H9 (cell line): ENCODE measurements around the gene GLT1D1. TPM values are rescaled to one million over a fixed set of nuclear protein-coding genes. Genes with fewer than 3 reads are reported as not detected.

Source experiments
- DNase-seq: peaks from one replicate; pipeline ENCODE4 v3.0.0-alpha.2; 2017
- H2AFZ ChIP-seq: one replicate; pipeline ENCODE4 v1.6.1; 2013; ENCODE audit warnings: mild to moderate bottlenecking, low read length, control low read depth, moderate library complexity
- H2AK5ac ChIP-seq: 2 replicates; pipeline ENCODE4 v1.6.1; 2013; ENCODE audit warnings: low read length, control low read depth, mixed read lengths; ENCODE audit not compliant: insufficient read length
- H2BK120ac ChIP-seq: one replicate; pipeline ENCODE4 v1.6.1; 2013; ENCODE audit warnings: low read depth, mild to moderate bottlenecking, low read length, control low read depth, inconsistent platforms; ENCODE audit not compliant: poor library complexity, severe bottlenecking
- H2BK12ac ChIP-seq: 2 replicates; pipeline ENCODE4 v1.6.1; 2013; ENCODE audit warnings: low read length, control low read depth, mixed read lengths, low read depth; ENCODE audit not compliant: insufficient read length
- H2BK15ac ChIP-seq: 2 replicates; pipeline ENCODE4 v1.6.1; 2013; ENCODE audit warnings: low read depth, low read length, control low read depth
- H2BK20ac ChIP-seq: one replicate; pipeline ENCODE4 v1.6.1; 2013; ENCODE audit warnings: low read depth, mild to moderate bottlenecking, low read length, control low read depth, inconsistent platforms; ENCODE audit not compliant: poor library complexity, severe bottlenecking
- H2BK5ac ChIP-seq: 2 replicates; pipeline ENCODE4 v1.6.1; 2013; ENCODE audit warnings: low read length, control low read depth, mixed read lengths; ENCODE audit not compliant: insufficient read length
- H3K14ac ChIP-seq: 2 replicates; pipeline ENCODE4 v1.6.1; 2013; ENCODE audit warnings: low read length, control low read depth; ENCODE audit not compliant: insufficient read depth
- H3K18ac ChIP-seq: 2 replicates; pipeline ENCODE4 v1.6.1; 2013; ENCODE audit warnings: low read depth, mild to moderate bottlenecking, mixed read lengths, low read length, control low read depth; ENCODE audit not compliant: insufficient read length
- H3K23ac ChIP-seq: 2 replicates; pipeline ENCODE4 v1.6.1; 2013; ENCODE audit warnings: low read length, control low read depth, mixed read lengths, low read depth; ENCODE audit not compliant: insufficient read length
- H3K23me2 ChIP-seq: 2 replicates; pipeline ENCODE4 v1.6.1; 2013; ENCODE audit warnings: low read depth, mild to moderate bottlenecking, mixed read lengths, low read length, control low read depth; ENCODE audit not compliant: insufficient read length, poor library complexity, severe bottlenecking
- H3K27ac ChIP-seq: 2 replicates; pipeline ENCODE4 v1.5.1; 2013; ENCODE audit warnings: low read length, control low read depth, mixed read lengths, low read depth; ENCODE audit not compliant: insufficient read length
- H3K27me3 ChIP-seq: 2 replicates; pipeline ENCODE4 v1.6.1; 2013; ENCODE audit warnings: low read length, control low read depth, inconsistent platforms; ENCODE audit not compliant: insufficient read depth
- H3K4ac ChIP-seq: 2 replicates; pipeline ENCODE4 v1.6.1; 2013; ENCODE audit warnings: low read depth, mild to moderate bottlenecking, control low read depth, inconsistent platforms, low read length, moderate library complexity
- H3K4me1 ChIP-seq: 2 replicates; pipeline ENCODE4 v1.6.1; 2013; ENCODE audit warnings: low read length, control low read depth, inconsistent platforms; ENCODE audit not compliant: insufficient read depth
- H3K4me2 ChIP-seq: 2 replicates; pipeline ENCODE4 v1.6.1; 2013; ENCODE audit warnings: low read length, control low read depth, mixed read lengths; ENCODE audit not compliant: insufficient read length, insufficient read depth
- H3K56ac ChIP-seq: 2 replicates; pipeline ENCODE4 v1.6.1; 2013; ENCODE audit warnings: low read depth, mild to moderate bottlenecking, mixed read lengths, low read length, control low read depth; ENCODE audit not compliant: insufficient read length
- H3K79me1 ChIP-seq: 2 replicates; pipeline ENCODE4 v1.6.1; 2013; ENCODE audit warnings: low read depth, mild to moderate bottlenecking, moderate library complexity, low read length, control low read depth, inconsistent platforms; ENCODE audit not compliant: insufficient read depth, poor library complexity, severe bottlenecking
- H3K79me2 ChIP-seq: 2 replicates; pipeline ENCODE4 v1.6.1; 2013; ENCODE audit warnings: low read length, control low read depth, inconsistent platforms; ENCODE audit not compliant: insufficient read depth
- H3K9ac ChIP-seq: 2 replicates; pipeline ENCODE4 v1.6.1; 2013; ENCODE audit warnings: low read length, control low read depth, mixed read lengths; ENCODE audit not compliant: insufficient read length; ENCODE audit errors: extremely low read depth
- H3K9me3 ChIP-seq: one replicate; pipeline ENCODE4 v1.6.1; 2013; ENCODE audit warnings: low read depth, low read length, inconsistent platforms; ENCODE audit not compliant: control insufficient read depth
- H3T11ph ChIP-seq: one replicate; pipeline ENCODE4 v1.6.1; 2013; ENCODE audit warnings: mild to moderate bottlenecking, low read length, control low read depth, inconsistent platforms
- H4K20me1 ChIP-seq: one replicate; pipeline ENCODE4 v1.6.1; 2013; ENCODE audit not compliant: control insufficient read depth, insufficient read length, insufficient read depth
- H4K5ac ChIP-seq: 2 replicates; pipeline ENCODE4 v1.6.1; 2013; ENCODE audit warnings: low read depth, mild to moderate bottlenecking, mixed read lengths, low read length, control low read depth; ENCODE audit not compliant: insufficient read length
- H4K8ac ChIP-seq: replicated peaks from 2 replicates; pipeline ENCODE4 v1.6.1; 2013; ENCODE audit warnings: low read length, control low read depth, mixed read lengths, low read depth; ENCODE audit not compliant: insufficient read length
- H4K91ac ChIP-seq: 2 replicates; pipeline ENCODE4 v1.6.1; 2013; ENCODE audit warnings: low read depth, mild to moderate bottlenecking, moderate library complexity, mixed read lengths, low read length, control low read depth; ENCODE audit not compliant: insufficient read length
- H3K27ac Mint-ChIP-seq, 3 experiments: 2 replicates in 2 of 3; 3 replicates in 1 of 3; pipeline ENCODE4 v1.8.0; 2020 to 2021; ENCODE audit warnings: mixed read lengths in 3 of 3, mild to moderate bottlenecking in 1 of 3, moderate library complexity in 1 of 3
- H3K27me3 Mint-ChIP-seq: 2 replicates; pipeline ENCODE4 v1.8.0; 2021; ENCODE audit warnings: low read depth, mild to moderate bottlenecking, moderate library complexity, mixed read lengths
- H3K36me3 Mint-ChIP-seq, 3 experiments: 2 replicates in 2 of 3; 3 replicates in 1 of 3; pipeline ENCODE4 v1.8.0; 2020 to 2021; ENCODE audit warnings: low read depth in 3 of 3, mixed read lengths in 3 of 3; ENCODE audit not compliant: insufficient read depth in 1 of 3
- H3K4me1 Mint-ChIP-seq, 2 experiments: 2 replicates each; pipeline ENCODE4 v1.8.0; 2020; ENCODE audit warnings: mixed read lengths in 2 of 2
- H3K4me3 Mint-ChIP-seq, 2 experiments: 2 replicates in 1 of 2; 3 replicates in 1 of 2; pipeline ENCODE4 v1.8.0; 2020 to 2021; ENCODE audit warnings: mild to moderate bottlenecking in 2 of 2, mixed read lengths in 2 of 2, moderate library complexity in 1 of 2
- H3K9me3 Mint-ChIP-seq, 2 experiments: 2 replicates in 1 of 2; 3 replicates in 1 of 2; pipeline ENCODE4 v1.8.0; 2020; ENCODE audit warnings: mild to moderate bottlenecking in 2 of 2, mixed read lengths in 2 of 2, moderate library complexity in 1 of 2
- WGBS: extraction: QIAGEN DNeasy Blood & Tissue Kit; methylation state at CpG from one replicate; pipeline ENCODE4 v1.1.7; 2013; ENCODE audit warnings: missing lambda C conversion rate, low lambda C conversion rate, mixed read lengths; ENCODE audit not compliant: insufficient read length; ENCODE audit errors: extremely low coverage; 5-methylcytosine and 5-hydroxymethylcytosine counted together
- total RNA-seq: library from RNA; stranded (reverse); gene quantifications from 2 replicates; pipeline ENCODE4 v1.2.1, GENCODE V29; 2021
- TF ChIP-seq, protein P1 (sequence below): fragments of 200-600 bp; sonication (generic); conservative IDR thresholded peaks from 3 replicates; pipeline ENCODE4 v1.8.0; 2021; ENCODE audit warnings: antibody characterized with exemption, mild to moderate bottlenecking

The GLT1D1 gene
- total RNA-seq, 1 experiment from 2014 or later: 7.0 TPM

GRCh38 chr12:128803788-128804187, 49.5 kb upstream of the GLT1D1 start:
- Histone ChIP-seq H2BK12ac (no peak overlapping the region), H3K79me2 (peaks cover 4% of the 10 kb centered on the region; the same call in 1 of the 2 replicates), H3K23me2 (no peaks in the 10 kb centered on the region), H3K4me1 (no peaks in the 10 kb centered on the region), H4K5ac (no peak overlapping the region), H2AK5ac (no peak overlapping the region), H2BK20ac (no peak overlapping the region), H3K4me2 (no peak overlapping the region), H2BK120ac (no peak overlapping the region), H3T11ph (no peak overlapping the region), H2AFZ (no peak overlapping the region), H3K27ac (no peak overlapping the region), H3K23ac (no peak overlapping the region), H4K91ac (no peak overlapping the region), H3K14ac (no peak overlapping the region), H4K20me1 (no peaks in the 10 kb centered on the region), H3K18ac (no peak overlapping the region), H2BK15ac (no peak overlapping the region), H3K79me1 (peaks cover 5% of the 10 kb centered on the region), H3K56ac (no peak overlapping the region), H3K27me3 (no peaks in the 10 kb centered on the region), H3K4ac (no peak overlapping the region), H3K9ac (no peak overlapping the region), H3K9me3 (no peaks in the 10 kb centered on the region), H4K8ac (no peak overlapping the region), H2BK5ac (no peak overlapping the region)
- Mint-ChIP-seq H3K27me3 (no peaks in the 10 kb centered on the region), H3K36me3 (peaks cover 33 to 74% (median 73%) of the 10 kb centered on the region in 3 experiments; a peak in 6 of 7 replicates), H3K9me3 (no peaks in the 10 kb centered on the region), H3K4me3 (no peak overlapping the region), H3K27ac (peak overlapping the region in 1 of 3 experiments; percentile 52; a peak in 3 of 7 replicates), H3K4me1 (peaks cover 0 to 8% of the 10 kb centered on the region in 2 experiments)
- no peak for DNase-seq
- TF ChIP-seq, protein P1, sequence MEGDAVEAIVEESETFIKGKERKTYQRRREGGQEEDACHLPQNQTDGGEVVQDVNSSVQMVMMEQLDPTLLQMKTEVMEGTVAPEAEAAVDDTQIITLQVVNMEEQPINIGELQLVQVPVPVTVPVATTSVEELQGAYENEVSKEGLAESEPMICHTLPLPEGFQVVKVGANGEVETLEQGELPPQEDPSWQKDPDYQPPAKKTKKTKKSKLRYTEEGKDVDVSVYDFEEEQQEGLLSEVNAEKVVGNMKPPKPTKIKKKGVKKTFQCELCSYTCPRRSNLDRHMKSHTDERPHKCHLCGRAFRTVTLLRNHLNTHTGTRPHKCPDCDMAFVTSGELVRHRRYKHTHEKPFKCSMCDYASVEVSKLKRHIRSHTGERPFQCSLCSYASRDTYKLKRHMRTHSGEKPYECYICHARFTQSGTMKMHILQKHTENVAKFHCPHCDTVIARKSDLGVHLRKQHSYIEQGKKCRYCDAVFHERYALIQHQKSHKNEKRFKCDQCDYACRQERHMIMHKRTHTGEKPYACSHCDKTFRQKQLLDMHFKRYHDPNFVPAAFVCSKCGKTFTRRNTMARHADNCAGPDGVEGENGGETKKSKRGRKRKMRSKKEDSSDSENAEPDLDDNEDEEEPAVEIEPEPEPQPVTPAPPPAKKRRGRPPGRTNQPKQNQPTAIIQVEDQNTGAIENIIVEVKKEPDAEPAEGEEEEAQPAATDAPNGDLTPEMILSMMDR: no peak
- WGBS: no CpG with 5 or more reads among the region's 9 CpGs
